HepG2 (cell line): ENCODE data around the gene VAV2. TPM values are rescaled to one million over a fixed set of nuclear protein-coding genes. Genes with fewer than 3 reads are reported as not detected.

Experiments used
- ATAC-seq: fragments of 200-7000 bp; cut with Tn5 transposase; 3 replicates; pipeline ENCODE4 v1.9.1; 2020; ENCODE audit warnings: mild to moderate bottlenecking, moderate library complexity
- BruUV-seq: library from RNA; stranded (reverse); fragments of 400-500 nt; replicated peaks from 2 replicates; lab custom pipeline; 2021; lab: Mats Ljungman, UMichigan
- CTCF ChIA-PET: fragments of 300-600 bp; formaldehyde crosslinking; extraction: SDS; loops from one replicate; lab custom pipeline; 2021; ENCODE audit warnings: low total read pairs, inconsistent platforms, low intra/inter-chr PET ratio; lab: Yijun Ruan, JAX
- POLR2A ChIA-PET: fragments of 350-600 bp; sonication (Branson Sonifier 250); formaldehyde crosslinking; loops from one replicate; lab custom pipeline; 2020; ENCODE audit warnings: antibody characterized with exemption, inconsistent platforms; lab: Yijun Ruan, JAX
- DNase-seq: peaks from one replicate; pipeline ENCODE4 v3.0.0-alpha.2; 2015; ENCODE audit warnings: low spot score
- FAIRE-seq: peaks from 3 replicates; lab custom pipeline; 2011; peaks lifted over from hg19 to GRCh38; lab: Jason Lieb, UNC
- H2AFZ ChIP-seq: one replicate; pipeline ENCODE4 v1.6.1; 2011; ENCODE audit warnings: low read length, inconsistent platforms
- H3K27ac ChIP-seq: fragments of 300-600 bp; 3 replicates; pipeline ENCODE4 v1.8.0; 2011; ENCODE audit warnings: mixed run types, mild to moderate bottlenecking, mixed read lengths, low read length, inconsistent platforms; ENCODE audit not compliant: insufficient read depth; ENCODE audit errors: extremely low read length
- H3K27me3 ChIP-seq, 2 experiments: fragments of 200-600 bp in 1 of 2; 2 replicates in 1 of 2; 3 replicates in 1 of 2; pipeline versions ENCODE4 v1.6.0 to v1.8.0; 2011; ENCODE audit warnings: low read length in 2 of 2, mild to moderate bottlenecking in 2 of 2, moderate library complexity in 2 of 2, inconsistent platforms in 1 of 2; ENCODE audit not compliant: insufficient read depth in 2 of 2, control insufficient read depth in 1 of 2
- H3K36me3 ChIP-seq, 2 experiments: fragments of 200-600 bp in 1 of 2; replicated peaks in 1 of 2; 2 replicates in 1 of 2; 3 replicates in 1 of 2; pipeline versions ENCODE4 v1.5.1 to v1.8.0; 2011; ENCODE audit warnings: low read length in 2 of 2, inconsistent platforms in 1 of 2; ENCODE audit not compliant: insufficient read depth in 2 of 2, control insufficient read depth in 1 of 2
- H3K4me1 ChIP-seq: 2 replicates; pipeline ENCODE4 v1.5.1; 2012; ENCODE audit warnings: low read length, inconsistent platforms; ENCODE audit not compliant: insufficient read depth
- H3K4me2 ChIP-seq: 2 replicates; pipeline ENCODE4 v1.6.0; 2011; ENCODE audit warnings: low read depth, low read length, inconsistent platforms
- H3K4me3 ChIP-seq, 3 experiments: fragments of 200-600 bp in 1 of 3; sonication (generic), shearing (Covaris generic) in 1 of 3; replicated peaks in 1 of 3; 2 replicates each; pipeline ENCODE4 v1.5.1; 2011 to 2016; ENCODE audit warnings: low read length in 3 of 3, inconsistent platforms in 2 of 3, low read depth in 2 of 3, mild to moderate bottlenecking in 2 of 3, control low read depth in 1 of 3, mixed read lengths in 1 of 3; ENCODE audit not compliant: insufficient read depth in 1 of 3
- H3K79me2 ChIP-seq: one replicate; pipeline ENCODE4 v1.6.1; 2011; ENCODE audit warnings: low read length, inconsistent platforms; ENCODE audit not compliant: insufficient read depth
- H3K9ac ChIP-seq: 2 replicates; pipeline ENCODE4 v1.6.0; 2011; ENCODE audit warnings: mild to moderate bottlenecking, low read depth, low read length, inconsistent platforms; ENCODE audit not compliant: insufficient read depth
- H3K9me3 ChIP-seq: 2 replicates; pipeline ENCODE4 v1.5.1; 2012; ENCODE audit warnings: mild to moderate bottlenecking, low read length
- H4K20me1 ChIP-seq: 2 replicates; pipeline ENCODE4 v1.6.0; 2011; ENCODE audit warnings: inconsistent platforms, mild to moderate bottlenecking, low read length, moderate library complexity; ENCODE audit not compliant: insufficient read depth
- BRCA1 ChIP-seq: sonication (generic); formaldehyde crosslinking; IDR thresholded peaks from 2 replicates; pipeline ENCODE4 v1.4.0; 2020; ENCODE audit warnings: missing genetic modification reagents
- MBD4 ChIP-seq: IDR thresholded peaks from 2 replicates; pipeline ENCODE4 v1.6.1; 2012; ENCODE audit warnings: low read length, inconsistent platforms, borderline replicate concordance
- MTF2 ChIP-seq: sonication (generic); formaldehyde crosslinking; IDR thresholded peaks from 2 replicates; pipeline ENCODE4 v1.5.0; 2020; ENCODE audit warnings: missing genetic modification reagents, borderline replicate concordance
- MXI1 ChIP-seq: IDR thresholded peaks from 3 replicates; pipeline ENCODE4 v1.6.1; 2012; ENCODE audit warnings: low read depth, low read length, inconsistent platforms, borderline replicate concordance
- PITX1 ChIP-seq: sonication (generic); formaldehyde crosslinking; IDR thresholded peaks from 2 replicates; pipeline ENCODE4 v1.5.1; 2020; ENCODE audit warnings: mild to moderate bottlenecking, missing genetic modification reagents
- SATB2 ChIP-seq: sonication (generic); formaldehyde crosslinking; IDR thresholded peaks from 2 replicates; pipeline ENCODE4 v1.5.0; 2020; ENCODE audit warnings: missing genetic modification reagents
- SMYD3 ChIP-seq: sonication (generic); formaldehyde crosslinking; IDR thresholded peaks from 2 replicates; pipeline ENCODE4 v1.8.1; 2023; ENCODE audit warnings: mild to moderate bottlenecking, missing genetic modification reagents
- ZBTB3 ChIP-seq: sonication (generic); formaldehyde crosslinking; IDR thresholded peaks from 2 replicates; pipeline ENCODE4 v1.4.0; 2020; ENCODE audit warnings: low read depth, mild to moderate bottlenecking, moderate library complexity, missing genetic modification reagents, borderline replicate concordance
- ZBTB7A ChIP-seq: sonication (generic); formaldehyde crosslinking; IDR thresholded peaks from 2 replicates; pipeline ENCODE4 v1.8.0; 2022; ENCODE audit warnings: mild to moderate bottlenecking, missing genetic modification reagents
- ZNF160 ChIP-seq: sonication (generic); formaldehyde crosslinking; IDR thresholded peaks from 2 replicates; pipeline ENCODE4 v1.8.0; 2022; ENCODE audit warnings: mild to moderate bottlenecking, inconsistent platforms, missing genetic modification reagents
- ZNF44 ChIP-seq: sonication (generic); formaldehyde crosslinking; IDR thresholded peaks from 2 replicates; pipeline ENCODE4 v1.5.1; 2020; ENCODE audit warnings: mild to moderate bottlenecking, missing genetic modification reagents
- ZNF564 ChIP-seq: sonication (generic); formaldehyde crosslinking; IDR thresholded peaks from 2 replicates; pipeline ENCODE4 v1.8.1; 2023; ENCODE audit warnings: mild to moderate bottlenecking, missing genetic modification reagents
- ZNF878 ChIP-seq: sonication (generic); formaldehyde crosslinking; IDR thresholded peaks from 2 replicates; pipeline ENCODE4 v1.8.1; 2023; ENCODE audit warnings: mild to moderate bottlenecking, missing genetic modification reagents, moderate library complexity
- ZNF891 ChIP-seq: sonication (generic); formaldehyde crosslinking; IDR thresholded peaks from 2 replicates; pipeline ENCODE4 v1.5.0; 2020; ENCODE audit warnings: mild to moderate bottlenecking, missing genetic modification reagents
- ZSCAN21 ChIP-seq: sonication (generic); formaldehyde crosslinking; IDR thresholded peaks from 2 replicates; pipeline ENCODE4 v1.8.0; 2022; ENCODE audit warnings: mild to moderate bottlenecking, missing genetic modification reagents, moderate library complexity, borderline replicate concordance
- WGBS: methylation state at CpG from one replicate; pipeline ENCODE4 v1.1.6; 2017; ENCODE audit warnings: low lambda C conversion rate; 5-methylcytosine and 5-hydroxymethylcytosine counted together
- in situ Hi-C: cut with HindIII; loops from 2 replicates; pipeline ENCODE4 v1.10.0; 2017; ENCODE audit warnings: low pct_unique_long_range_greater_than_20kb; ENCODE audit not compliant: extremely low pct_ligation_motif_present
- intact Hi-C: fragments of 100-400 bp; cut with micrococcal nuclease; formaldehyde crosslinking; loops from one replicate; pipeline ENCODE4 v1.10.0; 2022; ENCODE audit not compliant: unreplicated experiment
- polyA plus RNA-seq, 8 experiments: library from polyadenylated mRNA; depleted of rRNA in 3 of 8; stranded (reverse) in 7 of 8; unstranded in 1 of 8; fragments of >200 nt; fragmentation: Illumina TruSeq in 4 of 8; extraction: Trizol in 4 of 8; gene quantifications; 2 replicates each; pipeline versions ENCODE4 v1.2.1 to v1.2.3, GENCODE V29; 2011 to 2016; ENCODE audit warnings: low read depth in 4 of 8, missing spikeins in 1 of 8, mixed read lengths in 1 of 8; ENCODE audit not compliant: insufficient read depth in 1 of 8
- total RNA-seq, 5 experiments: library from RNA; depleted of rRNA; stranded (reverse); fragments of >200 nt; fragmentation: Illumina TruSeq; extraction: Trizol; gene quantifications; 2 replicates each; pipeline ENCODE4 v1.2.3, GENCODE V29; 2016; ENCODE audit warnings: low read depth in 1 of 5
- TF ChIP-seq, protein P1 (sequence below): sonication (generic); formaldehyde crosslinking; IDR thresholded peaks from 2 replicates; pipeline ENCODE4 v1.4.0; 2020; ENCODE audit warnings: missing genetic modification reagents
- TF ChIP-seq, protein P2 (sequence below): sonication (generic); formaldehyde crosslinking; IDR thresholded peaks from 2 replicates; pipeline ENCODE4 v1.5.0; 2020; ENCODE audit warnings: missing genetic modification reagents

VAV2 gene
- total and polyA plus RNA-seq, 2 of the 13 experiments (the other 11 are each of a cell fraction or from before 2014, with no cell fraction given): 22.5 to 22.9 TPM

DNA sequence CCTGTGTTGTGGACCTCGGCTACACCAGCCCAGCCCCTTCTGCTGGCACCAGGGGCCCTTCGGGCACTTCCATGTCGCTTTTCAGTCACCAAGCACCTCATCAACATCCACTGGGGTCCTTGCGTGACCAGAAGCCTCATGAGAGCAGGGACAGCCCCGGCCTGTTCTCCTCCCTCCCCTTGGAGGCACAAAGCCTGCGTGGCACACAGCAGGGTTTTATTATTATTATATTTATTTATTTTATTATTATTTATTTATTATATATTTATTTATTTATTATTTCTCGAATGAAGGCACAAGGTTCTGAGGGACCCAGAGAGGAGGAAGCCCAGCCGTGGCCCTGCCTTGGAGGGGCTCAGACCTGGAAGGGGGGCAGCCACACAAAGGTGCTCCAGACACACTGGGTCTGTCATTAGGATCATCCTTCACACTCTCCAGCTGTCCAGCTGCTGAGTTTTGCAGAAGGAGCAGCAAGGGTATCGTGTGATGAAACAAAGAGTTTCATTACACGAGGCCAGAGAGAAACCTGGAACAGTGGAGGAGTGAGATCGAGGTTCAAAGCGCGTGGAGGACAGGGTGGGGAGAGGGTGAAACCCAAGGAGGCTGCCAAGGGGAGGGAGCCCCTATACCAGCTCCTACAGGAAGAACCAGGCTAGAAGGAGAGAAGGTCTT, 5.2 kb downstream of the VAV2 start:
- Histone ChIP-seq H3K79me2 (peaks cover 94% of the 10 kb centered on the region), H4K20me1 (peaks cover 47% of the 10 kb centered on the region), H3K36me3 (peaks cover 4 to 16% of the 10 kb centered on the region in 2 experiments; a peak in 4 of 5 replicates), H3K9ac (no peak overlapping the region), H3K4me3 (no peak overlapping the region), H3K4me1 (peaks cover 53% of the 10 kb centered on the region), H3K27me3 (no peaks in the 10 kb centered on the region), H3K27ac (no peak overlapping the region), H3K4me2 (0 out of 2 replicates have a peak overlapping the region, but pooled peaks have one; percentile 1), H3K9me3 (no peaks in the 10 kb centered on the region), H2AFZ (no peak overlapping the region)
- 82% methylated on average over 13 of the region's 13 CpGs for WGBS
- no peak for TF ChIP-seq ZBTB3
- TF ChIP-seq, protein P1, sequence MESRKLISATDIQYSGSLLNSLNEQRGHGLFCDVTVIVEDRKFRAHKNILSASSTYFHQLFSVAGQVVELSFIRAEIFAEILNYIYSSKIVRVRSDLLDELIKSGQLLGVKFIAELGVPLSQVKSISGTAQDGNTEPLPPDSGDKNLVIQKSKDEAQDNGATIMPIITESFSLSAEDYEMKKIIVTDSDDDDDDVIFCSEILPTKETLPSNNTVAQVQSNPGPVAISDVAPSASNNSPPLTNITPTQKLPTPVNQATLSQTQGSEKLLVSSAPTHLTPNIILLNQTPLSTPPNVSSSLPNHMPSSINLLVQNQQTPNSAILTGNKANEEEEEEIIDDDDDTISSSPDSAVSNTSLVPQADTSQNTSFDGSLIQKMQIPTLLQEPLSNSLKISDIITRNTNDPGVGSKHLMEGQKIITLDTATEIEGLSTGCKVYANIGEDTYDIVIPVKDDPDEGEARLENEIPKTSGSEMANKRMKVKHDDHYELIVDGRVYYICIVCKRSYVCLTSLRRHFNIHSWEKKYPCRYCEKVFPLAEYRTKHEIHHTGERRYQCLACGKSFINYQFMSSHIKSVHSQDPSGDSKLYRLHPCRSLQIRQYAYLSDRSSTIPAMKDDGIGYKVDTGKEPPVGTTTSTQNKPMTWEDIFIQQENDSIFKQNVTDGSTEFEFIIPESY (CRISPR knock-in tag): peak; percentile 98
- TF ChIP-seq BRCA1 (CRISPR knock-in tag): no peak
- no peak for TF ChIP-seq MTF2 (CRISPR knock-in tag)
- no peak for DNase-seq
- FAIRE-seq: no peak
- ATAC-seq: no peak
- BruUV-seq: no TSS peak
- intact Hi-C loops: no loop called here
- in situ Hi-C loops: no loop called here
- ChIA-PET CTCF (no interaction called here), POLR2A (no interaction called here)

DNA sequence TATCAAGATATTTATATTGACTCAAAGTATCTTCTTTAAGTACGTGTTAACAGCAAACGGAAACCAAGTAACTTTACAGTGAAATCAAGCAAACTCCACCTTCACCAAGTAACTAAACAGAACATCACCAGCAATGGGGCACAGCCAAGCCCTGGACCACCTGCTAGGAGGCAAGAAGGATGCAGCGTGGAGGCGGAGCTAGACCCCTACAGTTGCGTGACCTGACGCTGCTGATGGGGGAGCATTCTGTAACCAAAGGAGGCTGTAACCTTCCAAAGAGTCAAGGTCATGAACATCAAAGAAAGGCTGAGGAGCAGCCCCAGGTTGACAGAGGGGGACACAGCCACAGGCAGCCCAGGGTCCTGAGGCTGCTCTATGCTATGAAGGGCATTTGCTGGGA, 6.1 kb downstream of the VAV2 start:
- no peak for DNase-seq
- Histone ChIP-seq H3K27ac (no peak overlapping the region), H3K9ac (no peak overlapping the region), H3K4me3 (no peak overlapping the region), H3K36me3 (peaks cover 4 to 16% of the 10 kb centered on the region in 2 experiments; a peak in 4 of 5 replicates), H3K27me3 (no peaks in the 10 kb centered on the region), H3K4me2 (no peak overlapping the region), H3K9me3 (no peaks in the 10 kb centered on the region), H2AFZ (no peak overlapping the region), H4K20me1 (peaks cover 47% of the 10 kb centered on the region), H3K4me1 (peaks cover 61% of the 10 kb centered on the region), H3K79me2 (peaks cover 94% of the 10 kb centered on the region)
- in situ Hi-C loops: no loop called here
- no peak for ATAC-seq
- intact Hi-C loops: no loop called here
- no TSS peak for BruUV-seq
- FAIRE-seq: no peak
- ChIA-PET POLR2A (no interaction called here), CTCF (no interaction called here)
- WGBS: 98% methylated on average over 6 of the region's 6 CpGs
- TF ChIP-seq MBD4 (no peak), ZNF44 (no peak), ZNF160 (CRISPR knock-in tag) (no peak), PITX1 (CRISPR knock-in tag) (no peak), MXI1 (no peak), SMYD3 (CRISPR knock-in tag) (no peak), ZNF564 (CRISPR knock-in tag) (no peak), ZNF891 (CRISPR knock-in tag) (no peak), ZBTB7A (CRISPR knock-in tag) (no peak), ZNF878 (CRISPR knock-in tag) (no peak), SATB2 (CRISPR knock-in tag) (no peak), ZSCAN21 (CRISPR knock-in tag) (no peak)
- TF ChIP-seq, protein P2, sequence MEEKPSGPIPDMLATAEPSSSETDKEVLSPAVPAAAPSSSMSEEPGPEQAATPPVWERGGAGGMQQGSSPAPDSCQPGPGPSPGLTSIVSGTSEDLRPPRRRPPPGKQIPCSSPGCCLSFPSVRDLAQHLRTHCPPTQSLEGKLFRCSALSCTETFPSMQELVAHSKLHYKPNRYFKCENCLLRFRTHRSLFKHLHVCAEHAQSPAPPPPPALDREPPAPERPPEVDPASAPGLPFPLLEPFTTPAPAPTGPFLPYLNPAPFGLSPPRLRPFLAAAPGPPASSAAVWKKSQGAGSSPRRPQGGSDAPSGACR: no peak
